CD4-positive, alpha-beta T cell (primary cell): ENCODE results near the gene TRIB2. TPM values are rescaled to one million over a fixed set of nuclear protein-coding genes. Genes with fewer than 3 reads are reported as not detected.
A peak's percentile ranks its signal among the peaks of the same experiment; 100 is the strongest.

Experiments used
- ATAC-seq: fragments of 200-7000 bp; cut with Tn5 transposase; one replicate; pipeline ENCODE4 v1.10.0; 2022; ENCODE audit warnings: mild to moderate bottlenecking; ENCODE audit not compliant: poor library complexity
- CTCF ChIA-PET: fragments of 350-600 bp; sonication (Branson Sonifier 250); formaldehyde crosslinking; loops from one replicate; lab custom pipeline; 2021; ENCODE audit warnings: antibody characterized with exemption, inconsistent platforms; lab: Charles Lee
- POLR2A ChIA-PET: fragments of 350-600 bp; sonication (Branson Sonifier 250); formaldehyde crosslinking; loops from one replicate; lab custom pipeline; 2021; ENCODE audit warnings: antibody characterized with exemption, inconsistent platforms; lab: Charles Lee
- DNase-seq, 14 experiments: peaks; one replicate each; pipeline ENCODE4 v3.0.0-alpha.2; 2013 to 2020; ENCODE audit warnings: mixed read lengths in 2 of 14
- H3K27ac ChIP-seq, 2 donors: one replicate each; pipeline versions ENCODE4 v1.5.1 to v1.7.0; 2013; ENCODE audit warnings: low read length in 2 of 2, low read depth in 1 of 2, mild to moderate bottlenecking in 1 of 2
- H3K27me3 ChIP-seq, 2 experiments: 1 replicate in 1 of 2; 2 replicates in 1 of 2; pipeline versions ENCODE4 v1.6.1 to v1.7.0; 2013; ENCODE audit warnings: low read length in 2 of 2, control low read depth in 1 of 2, mild to moderate bottlenecking in 1 of 2, moderate library complexity in 1 of 2; ENCODE audit not compliant: insufficient read depth in 2 of 2, control insufficient read depth in 1 of 2
- H3K36me3 ChIP-seq: one replicate; pipeline ENCODE4 v1.6.1; 2013; ENCODE audit warnings: low read length, control low read depth; ENCODE audit not compliant: insufficient read depth
- H3K4me1 ChIP-seq: one replicate; pipeline ENCODE4 v1.6.1; 2013; ENCODE audit warnings: low read length, control low read depth; ENCODE audit not compliant: insufficient read depth
- H3K4me3 ChIP-seq: one replicate; pipeline ENCODE4 v1.5.1; 2013; ENCODE audit warnings: mild to moderate bottlenecking, low read length, moderate library complexity
- H3K9me3 ChIP-seq, 2 experiments: 1 replicate in 1 of 2; 2 replicates in 1 of 2; pipeline versions ENCODE4 v1.6.1 to v1.7.0; 2013; ENCODE audit warnings: low read length in 2 of 2, mild to moderate bottlenecking in 2 of 2, control low read depth in 1 of 2, moderate library complexity in 1 of 2; ENCODE audit not compliant: control insufficient read depth in 1 of 2, insufficient read depth in 1 of 2
- H3K27ac Mint-ChIP-seq: one replicate; pipeline ENCODE4 v1.8.0; 2020; ENCODE audit warnings: mixed read lengths
- H3K27me3 Mint-ChIP-seq: one replicate; pipeline ENCODE4 v1.8.0; 2021; ENCODE audit warnings: mixed read lengths
- H3K36me3 Mint-ChIP-seq: one replicate; pipeline ENCODE4 v1.8.0; 2021; ENCODE audit warnings: low read depth, mixed read lengths
- H3K4me1 Mint-ChIP-seq: one replicate; pipeline ENCODE4 v1.8.0; 2021; ENCODE audit warnings: low read depth, mixed read lengths
- H3K4me3 Mint-ChIP-seq: one replicate; pipeline ENCODE4 v1.8.0; 2020; ENCODE audit warnings: mild to moderate bottlenecking, mixed read lengths
- H3K9me3 Mint-ChIP-seq: one replicate; pipeline ENCODE4 v1.8.0; 2020; ENCODE audit warnings: mixed read lengths
- intact Hi-C, 2 experiments: fragments of 100-400 bp; cut with DNase I in 1 of 2; cut with micrococcal nuclease in 1 of 2; formaldehyde crosslinking; loops; one replicate each; pipeline versions ENCODE4 v1.15.1 to v1.9.0; 2023 to 2025; cut with DNase I, micrococcal nuclease
- total RNA-seq, 174 experiments: library from RNA in 2 of 174; stranded (reverse) in 2 of 174; gene quantifications; one replicate each; pipeline ENCODE4 v1.2.3 and lab custom pipeline; 2021 to 2026
- TF ChIP-seq, protein P1 (sequence below): fragments of 200-600 bp; IDR thresholded peaks from one replicate; pipeline ENCODE4 v1.8.0; 2022; ENCODE audit warnings: antibody characterized with exemption, mild to moderate bottlenecking

The TRIB2 gene
- total RNA-seq, 2 experiments from 2014 or later: 91.3 to 102 TPM

DNA sequence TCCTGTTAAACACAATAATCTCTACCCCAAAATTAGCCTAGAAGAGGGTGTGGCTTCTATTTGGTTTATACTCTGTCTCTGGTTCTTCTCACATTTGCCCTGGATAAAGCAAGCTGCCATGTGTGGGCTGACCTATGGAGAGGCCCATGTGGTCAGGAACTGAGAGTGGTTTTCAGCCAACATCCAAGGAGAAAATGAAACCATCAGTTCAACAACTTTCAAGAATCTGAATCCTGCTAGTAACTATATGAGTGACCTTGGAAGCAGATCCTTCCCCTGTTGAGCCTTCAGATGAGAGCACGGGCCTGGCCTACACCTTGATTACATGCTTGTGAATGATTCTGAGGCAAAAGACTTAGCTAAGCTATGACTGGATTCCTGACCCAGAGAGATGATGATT is 11.5 kb upstream of the TRIB2 start:
- peaks cover 70% of the 10 kb centered on the region for H3K4me1 Mint-ChIP-seq
- Histone ChIP-seq H3K4me3 (no peak overlapping the region), H3K36me3 (no peaks in the 10 kb centered on the region), H3K9me3 (no peaks in the 10 kb centered on the region), H3K27me3 (no peaks in the 10 kb centered on the region), H3K4me1 (peaks cover 44% of the 10 kb centered on the region), H3K27ac (no peak overlapping the region)
- intact Hi-C loops: no loop called here
- H3K27me3 Mint-ChIP-seq: no peaks in the 10 kb centered on the region
- no peak for ATAC-seq
- TF ChIP-seq, protein P1, sequence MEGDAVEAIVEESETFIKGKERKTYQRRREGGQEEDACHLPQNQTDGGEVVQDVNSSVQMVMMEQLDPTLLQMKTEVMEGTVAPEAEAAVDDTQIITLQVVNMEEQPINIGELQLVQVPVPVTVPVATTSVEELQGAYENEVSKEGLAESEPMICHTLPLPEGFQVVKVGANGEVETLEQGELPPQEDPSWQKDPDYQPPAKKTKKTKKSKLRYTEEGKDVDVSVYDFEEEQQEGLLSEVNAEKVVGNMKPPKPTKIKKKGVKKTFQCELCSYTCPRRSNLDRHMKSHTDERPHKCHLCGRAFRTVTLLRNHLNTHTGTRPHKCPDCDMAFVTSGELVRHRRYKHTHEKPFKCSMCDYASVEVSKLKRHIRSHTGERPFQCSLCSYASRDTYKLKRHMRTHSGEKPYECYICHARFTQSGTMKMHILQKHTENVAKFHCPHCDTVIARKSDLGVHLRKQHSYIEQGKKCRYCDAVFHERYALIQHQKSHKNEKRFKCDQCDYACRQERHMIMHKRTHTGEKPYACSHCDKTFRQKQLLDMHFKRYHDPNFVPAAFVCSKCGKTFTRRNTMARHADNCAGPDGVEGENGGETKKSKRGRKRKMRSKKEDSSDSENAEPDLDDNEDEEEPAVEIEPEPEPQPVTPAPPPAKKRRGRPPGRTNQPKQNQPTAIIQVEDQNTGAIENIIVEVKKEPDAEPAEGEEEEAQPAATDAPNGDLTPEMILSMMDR: no peak
- ChIA-PET CTCF (interaction anchor here (0.8 kb wide), 1 partner anchor 11 kb away, joined by 4 read pairs; no protein-coding TSS in a partner anchor), POLR2A (interaction anchor here (0.5 to 1.9 kb wide), 3 partner anchors 10 to 176 kb away, joined by 3 to 8 read pairs (median 3); partner anchors contain the start of gene TRIB2)
- H3K9me3 Mint-ChIP-seq: no peaks in the 10 kb centered on the region
- no peak for DNase-seq
- H3K27ac Mint-ChIP-seq: peak overlapping the region; percentile 50
- H3K36me3 Mint-ChIP-seq: no peaks in the 10 kb centered on the region
- no peak overlapping the region for H3K4me3 Mint-ChIP-seq

DNA sequence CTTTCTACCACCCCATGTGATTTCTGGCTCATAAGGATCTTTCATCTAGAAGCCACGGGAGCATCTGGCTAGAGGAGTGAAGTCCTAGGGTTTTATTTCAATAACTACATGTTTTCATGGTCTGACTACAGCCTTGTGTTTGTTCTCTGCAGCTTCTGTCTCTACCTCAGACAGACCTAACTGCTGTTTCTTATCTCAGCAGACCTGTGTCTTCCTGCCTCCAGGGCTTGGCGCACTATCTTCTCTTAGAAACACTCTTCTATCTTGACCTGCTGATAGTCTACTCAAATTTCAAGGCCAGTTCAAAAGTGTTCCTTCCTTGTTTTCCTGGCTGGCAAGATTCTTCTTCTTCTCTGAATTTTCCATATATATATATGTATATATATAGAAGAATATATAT is 11.0 kb upstream of the TRIB2 start:
- H3K27ac Mint-ChIP-seq: peak overlapping the region; percentile 50
- ChIA-PET POLR2A (interaction anchor here (0.5 to 1.9 kb wide), 3 partner anchors 10 to 177 kb away, joined by 3 to 8 read pairs (median 3); partner anchors contain the start of gene TRIB2), CTCF (no interaction called here)
- Histone ChIP-seq H3K27ac (no peak overlapping the region), H3K9me3 (no peaks in the 10 kb centered on the region), H3K27me3 (no peaks in the 10 kb centered on the region), H3K4me3 (no peak overlapping the region), H3K36me3 (no peaks in the 10 kb centered on the region), H3K4me1 (peaks cover 49% of the 10 kb centered on the region)
- H3K36me3 Mint-ChIP-seq: no peaks in the 10 kb centered on the region
- no peaks in the 10 kb centered on the region for H3K27me3 Mint-ChIP-seq
- no peaks in the 10 kb centered on the region for H3K9me3 Mint-ChIP-seq
- ATAC-seq: no peak
- H3K4me3 Mint-ChIP-seq: no peak overlapping the region
- DNase-seq: no peak
- H3K4me1 Mint-ChIP-seq: peaks cover 75% of the 10 kb centered on the region
- TF ChIP-seq, protein P1: no peak
- intact Hi-C loops: no loop called here

DNA sequence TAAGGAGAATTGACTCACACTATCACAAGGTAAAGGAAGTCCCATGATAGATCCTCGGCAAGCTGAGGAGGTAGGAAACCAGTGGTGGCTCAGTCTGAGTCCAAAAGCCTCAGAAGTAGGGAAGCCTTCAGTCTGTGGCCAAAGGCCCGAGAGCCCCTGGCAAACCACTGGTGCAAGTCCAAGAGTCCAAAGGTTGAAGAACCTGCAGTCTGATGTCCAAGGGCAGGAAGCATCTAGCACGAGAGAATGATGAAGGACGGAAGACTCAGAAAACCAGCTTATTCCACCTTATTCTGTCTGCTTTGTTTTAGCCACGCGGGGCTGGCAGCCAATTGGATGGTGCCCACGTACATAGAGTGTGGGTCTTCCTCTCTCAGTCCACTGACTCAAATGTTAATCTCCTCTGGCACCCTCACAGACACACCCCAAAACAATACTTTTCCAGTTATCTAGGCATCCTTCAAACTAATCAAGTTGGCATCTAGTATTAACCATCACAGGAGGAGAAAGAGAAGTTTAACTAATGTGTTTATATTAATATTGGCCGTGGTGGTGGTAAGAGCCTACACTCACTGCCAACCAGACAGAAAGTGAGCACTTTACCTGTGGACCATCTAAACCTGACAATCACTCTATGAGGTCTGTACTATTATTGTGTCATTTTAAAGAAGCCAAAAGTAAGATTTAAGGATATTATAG is 8.1 kb upstream of the TRIB2 start:
- peaks cover 50% of the 10 kb centered on the region for H3K4me1 ChIP-seq
- DNase-seq (no peak), ATAC-seq (no peak)
- H3K27ac ChIP-seq: peak overlapping the region; percentile 60 to 61
- H3K4me1 Mint-ChIP-seq: peaks cover 70% of the 10 kb centered on the region
- H3K9me3 ChIP-seq: no peaks in the 10 kb centered on the region
- no peak overlapping the region for H3K4me3 ChIP-seq
- H3K27ac Mint-ChIP-seq: peak overlapping the region; percentile 90
- H3K9me3 Mint-ChIP-seq: no peaks in the 10 kb centered on the region
- H3K36me3 Mint-ChIP-seq: no peaks in the 10 kb centered on the region
- no peaks in the 10 kb centered on the region for H3K27me3 ChIP-seq
- intact Hi-C loops: no loop called here
- ChIA-PET CTCF (interaction anchor here (0.8 to 1.9 kb wide), 4 partner anchors 9 to 222 kb away, joined by 3 to 5 read pairs (median 4); partner anchors contain the start of gene TRIB2), POLR2A (interaction anchor here (0.6 to 2.2 kb wide), 15 partner anchors 9 to 878 kb away, joined by 3 to 25 read pairs (median 4); partner anchors contain the start of gene TRIB2)
- no peaks in the 10 kb centered on the region for H3K36me3 ChIP-seq
- H3K27me3 Mint-ChIP-seq: no peaks in the 10 kb centered on the region
- peak overlapping the region; percentile 46 for H3K4me3 Mint-ChIP-seq
- TF ChIP-seq, protein P1: no peak
